Thoracic aorta (tissue), 2 donors: Measurements from ENCODE around the gene STON1. TPM values are rescaled to one million over a fixed set of nuclear protein-coding genes. Genes with fewer than 3 reads are reported as not detected.
"Not testable (repeated sequence)": the region's sequence is repeated elsewhere in the genome, so short reads cannot be mapped to it uniquely, and the experiment has no call there.

ENCODE experiments used
- ATAC-seq: fragments of 150-250 bp; one replicate; pipeline ENCODE4 v1.8.0; 2017; ENCODE audit warnings: low read depth; ENCODE audit not compliant: insufficient number of reproducible peaks, low FRiP score
- DNase-seq: peaks from one replicate; pipeline ENCODE4 v3.0.0-alpha.2; 2020; ENCODE audit warnings: low spot score
- H3K27ac ChIP-seq, 2 donors: fragments of 200-600 bp; sonication (generic); 1 replicate in 1 of 2; 2 replicates in 1 of 2; pipeline ENCODE4 v1.5.1; 2016; ENCODE audit warnings: mild to moderate bottlenecking in 2 of 2, moderate library complexity in 2 of 2
- H3K27me3 ChIP-seq: fragments of 200-600 bp; sonication (generic); replicated peaks from 2 replicates; pipeline ENCODE4 v1.6.0; 2016; ENCODE audit warnings: mild to moderate bottlenecking; ENCODE audit not compliant: insufficient read depth
- H3K36me3 ChIP-seq: fragments of 200-600 bp; sonication (generic); one replicate; pipeline ENCODE4 v1.5.1; 2016
- H3K4me1 ChIP-seq, 2 donors: fragments of 200-600 bp; sonication (generic); 1 replicate in 1 of 2; 2 replicates in 1 of 2; pipeline versions ENCODE4 v1.5.1 to v1.6.0; 2016; ENCODE audit warnings: low read depth in 2 of 2, mild to moderate bottlenecking in 1 of 2; ENCODE audit not compliant: control insufficient read depth in 1 of 2
- H3K4me3 ChIP-seq: fragments of 200-600 bp; sonication (generic); 2 replicates; pipeline ENCODE4 v1.5.1; 2016; ENCODE audit warnings: mild to moderate bottlenecking
- H3K9me3 ChIP-seq: fragments of 200-600 bp; sonication (generic); 2 replicates; pipeline ENCODE4 v1.5.1; 2016
- total RNA-seq, 2 donors: library from RNA; depleted of rRNA; stranded (reverse); fragments of >200 nt; gene quantifications; one replicate each; pipeline versions ENCODE4 v1.1.0 to v1.2.3, GENCODE V29; 2016
- TF ChIP-seq, protein P1 (sequence below): fragments of 200-600 bp; sonication (generic); IDR thresholded peaks from one replicate; pipeline ENCODE4 v1.5.1; 2019; ENCODE audit warnings: antibody characterized with exemption

Gene STON1
- total RNA-seq, 2 donors from 2014 or later: 39.2 to 42.4 TPM

DNA sequence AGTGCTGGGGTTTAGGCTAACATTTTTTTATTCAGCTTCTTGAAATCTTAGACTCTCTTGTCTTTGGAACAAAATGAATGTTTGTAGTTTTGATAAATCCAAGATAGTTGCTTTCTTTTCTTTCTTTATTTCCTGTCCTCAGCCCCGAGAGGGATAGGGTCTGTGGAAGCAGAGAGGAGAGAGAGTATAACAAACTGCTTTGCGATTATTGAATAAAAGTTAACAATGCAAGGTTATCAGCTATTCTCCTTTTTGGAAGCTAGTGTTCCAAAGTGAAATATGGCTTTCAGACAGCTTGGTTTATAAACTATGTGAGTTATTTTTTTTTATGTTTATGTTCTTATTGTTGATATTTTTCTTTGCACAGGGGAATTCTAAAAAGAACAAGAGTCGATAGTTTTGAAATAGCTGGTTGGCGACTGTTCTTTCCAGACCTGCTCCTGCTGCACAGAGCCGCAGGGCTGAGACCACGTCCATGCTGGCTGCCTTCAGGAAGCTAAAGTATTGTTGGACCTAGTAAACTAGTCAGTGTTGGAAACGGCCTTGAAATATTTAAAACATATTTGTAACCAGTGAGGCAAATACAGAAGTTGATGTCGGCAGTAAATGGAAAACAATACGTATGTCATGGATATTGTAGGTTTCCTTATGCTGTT lies 15.5 kb upstream of the STON1 start:
- H3K36me3 ChIP-seq: peaks cover 12% of the 10 kb centered on the region
- no peak for ATAC-seq
- no peak overlapping the region for H3K27ac ChIP-seq
- no peaks in the 10 kb centered on the region for H3K27me3 ChIP-seq
- no peak overlapping the region for H3K4me3 ChIP-seq
- H3K4me1 ChIP-seq: peaks cover 12 to 28% of the 10 kb centered on the region in 2 donors
- DNase-seq: no peak
- no peaks in the 10 kb centered on the region for H3K9me3 ChIP-seq
- TF ChIP-seq, protein P1, sequence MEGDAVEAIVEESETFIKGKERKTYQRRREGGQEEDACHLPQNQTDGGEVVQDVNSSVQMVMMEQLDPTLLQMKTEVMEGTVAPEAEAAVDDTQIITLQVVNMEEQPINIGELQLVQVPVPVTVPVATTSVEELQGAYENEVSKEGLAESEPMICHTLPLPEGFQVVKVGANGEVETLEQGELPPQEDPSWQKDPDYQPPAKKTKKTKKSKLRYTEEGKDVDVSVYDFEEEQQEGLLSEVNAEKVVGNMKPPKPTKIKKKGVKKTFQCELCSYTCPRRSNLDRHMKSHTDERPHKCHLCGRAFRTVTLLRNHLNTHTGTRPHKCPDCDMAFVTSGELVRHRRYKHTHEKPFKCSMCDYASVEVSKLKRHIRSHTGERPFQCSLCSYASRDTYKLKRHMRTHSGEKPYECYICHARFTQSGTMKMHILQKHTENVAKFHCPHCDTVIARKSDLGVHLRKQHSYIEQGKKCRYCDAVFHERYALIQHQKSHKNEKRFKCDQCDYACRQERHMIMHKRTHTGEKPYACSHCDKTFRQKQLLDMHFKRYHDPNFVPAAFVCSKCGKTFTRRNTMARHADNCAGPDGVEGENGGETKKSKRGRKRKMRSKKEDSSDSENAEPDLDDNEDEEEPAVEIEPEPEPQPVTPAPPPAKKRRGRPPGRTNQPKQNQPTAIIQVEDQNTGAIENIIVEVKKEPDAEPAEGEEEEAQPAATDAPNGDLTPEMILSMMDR: no peak

DNA sequence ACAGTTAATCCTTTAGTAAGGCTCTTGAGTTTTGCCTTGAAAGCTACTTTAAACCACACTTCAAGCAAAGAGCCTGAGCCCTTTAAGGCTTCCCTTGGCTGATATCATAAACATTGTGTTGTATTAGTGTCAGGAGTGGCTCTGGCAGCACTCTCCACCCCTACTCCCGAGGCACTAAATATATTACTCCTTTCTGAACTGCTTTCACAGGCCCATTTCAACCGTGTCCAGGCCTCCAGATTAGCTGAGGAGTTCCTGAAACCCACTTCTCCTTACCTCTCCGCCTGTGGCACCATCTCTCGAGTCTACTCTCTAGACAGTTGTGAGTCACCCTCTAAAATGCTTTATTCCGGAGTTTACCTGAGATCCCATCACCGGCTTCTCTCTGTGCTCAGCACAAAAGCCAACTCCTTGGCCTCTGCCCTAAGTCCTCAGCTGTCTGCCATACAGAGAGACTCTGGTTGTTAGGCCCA lies 14.4 kb upstream of the STON1 start:
- DNase-seq: no peak

DNA sequence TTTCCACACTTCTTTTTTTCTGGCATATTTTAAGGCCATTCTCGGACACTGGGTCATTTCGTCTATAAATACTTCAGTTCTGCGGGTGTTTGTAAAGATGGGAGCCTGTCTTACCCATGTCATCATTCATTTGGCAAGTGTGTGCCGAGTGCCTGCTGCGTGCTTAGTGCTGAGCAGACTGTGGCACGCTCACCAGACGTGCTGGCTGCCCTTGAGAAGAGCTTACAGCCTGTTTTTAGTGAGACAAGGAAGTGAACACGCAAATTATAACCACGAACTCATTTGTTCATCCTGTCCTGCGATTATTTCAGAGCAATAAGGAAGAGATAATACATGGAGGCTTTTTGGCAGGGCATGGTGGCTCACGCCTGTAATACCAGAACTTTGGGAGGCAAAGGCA lies 10.4 kb upstream of the STON1 start:
- DNase-seq (no peak), ATAC-seq (no peak)
- H3K4me3 ChIP-seq: no peak overlapping the region
- peaks cover 14% of the 10 kb centered on the region for H3K36me3 ChIP-seq
- no peaks in the 10 kb centered on the region for H3K27me3 ChIP-seq
- no peak overlapping the region for H3K27ac ChIP-seq
- peaks cover 0 to 12% of the 10 kb centered on the region in 2 donors for H3K4me1 ChIP-seq
- H3K9me3 ChIP-seq: no peaks in the 10 kb centered on the region
- TF ChIP-seq, protein P1: no peak

More for the DNA sequence above, 14.4 kb upstream of the STON1 start:
- H3K36me3 ChIP-seq: peaks cover 19% of the 10 kb centered on the region
- no peak for ATAC-seq
- H3K27me3 ChIP-seq: no peaks in the 10 kb centered on the region
- no peaks in the 10 kb centered on the region for H3K9me3 ChIP-seq
- peak overlapping the region; percentile 6 to 32 for H3K27ac ChIP-seq
- TF ChIP-seq, protein P1: no peak
- peaks cover 1 to 17% of the 10 kb centered on the region in 2 donors for H3K4me1 ChIP-seq
- no peak overlapping the region for H3K4me3 ChIP-seq

DNA sequence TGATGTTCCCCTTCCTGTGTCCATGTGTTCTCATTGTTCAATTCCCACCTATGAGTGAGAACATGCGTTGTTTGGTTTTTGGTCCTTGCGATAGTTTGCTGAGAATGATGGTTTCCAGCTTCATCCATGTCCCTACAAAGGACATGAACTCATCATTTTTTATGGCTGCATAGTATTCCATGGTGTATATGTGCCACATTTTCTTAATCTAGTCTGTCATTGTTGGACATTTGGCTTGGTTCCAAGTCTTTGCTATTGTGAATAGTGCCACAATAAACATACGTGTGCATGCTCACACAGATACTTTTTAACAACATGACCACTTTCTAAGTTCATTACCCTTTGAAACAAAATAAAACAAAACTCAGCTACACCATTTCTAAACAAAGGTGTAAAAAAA lies 5.2 kb upstream of the STON1 start:
- H3K4me3 ChIP-seq, ATAC-seq, H3K27me3 ChIP-seq, H3K36me3 ChIP-seq, DNase-seq, H3K9me3 ChIP-seq: not testable (repeated sequence)
- H3K4me1 ChIP-seq: peaks cover 11 to 15% of the 10 kb centered on the region in 2 donors
- peak overlapping the region; percentile 47 to 61 for H3K27ac ChIP-seq

DNA sequence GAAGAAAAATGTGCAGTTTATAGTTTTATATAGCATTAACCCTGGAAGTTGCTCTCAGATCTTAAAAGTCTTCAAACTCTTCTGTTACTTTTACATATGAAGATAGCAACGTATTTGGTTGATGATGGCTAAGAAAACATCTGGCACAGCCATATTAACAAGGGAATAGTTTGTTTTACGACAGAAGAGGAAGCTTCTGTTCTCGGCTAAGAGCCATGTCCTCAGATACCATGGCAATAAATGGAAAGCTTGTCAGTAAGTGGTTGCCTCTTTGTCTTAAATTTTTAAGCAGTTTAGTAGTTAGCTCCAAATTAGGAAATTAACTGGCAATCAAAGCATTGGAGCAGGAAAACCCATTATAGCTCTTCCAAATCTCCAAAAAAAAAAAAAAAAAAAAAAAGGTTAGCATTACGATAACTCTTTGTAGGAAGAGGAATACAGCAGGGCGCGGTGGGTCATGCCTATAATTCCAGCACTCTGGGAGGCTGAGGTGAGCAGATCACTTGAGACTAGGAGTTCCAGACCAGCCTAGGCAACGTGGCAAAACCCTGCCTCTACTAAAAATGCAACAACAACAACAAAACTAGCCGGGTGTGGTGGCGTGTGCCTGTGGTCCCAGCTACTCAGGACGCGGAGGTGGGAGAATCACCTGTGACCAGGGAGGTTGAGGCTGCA lies 4.5 kb upstream of the STON1 start:
- peaks cover 2% of the 10 kb centered on the region for H3K36me3 ChIP-seq
- H3K4me3 ChIP-seq: no peak overlapping the region
- TF ChIP-seq, protein P1: no peak
- DNase-seq: no peak
- peak overlapping the region; percentile 47 to 61 for H3K27ac ChIP-seq
- no peak for ATAC-seq
- H3K27me3 ChIP-seq: no peaks in the 10 kb centered on the region
- H3K9me3 ChIP-seq: no peaks in the 10 kb centered on the region
- peaks cover 11 to 15% of the 10 kb centered on the region in 2 donors for H3K4me1 ChIP-seq
